Astrocyte (in vitro differentiated cells and primary cell): Measurements from ENCODE around the gene APP. TPM values are rescaled to one million over a fixed set of nuclear protein-coding genes. Genes with fewer than 3 reads are reported as not detected.
A peak's percentile ranks its signal among the peaks of the same experiment; 100 is the strongest.

Experiments used
- DNase-seq: peaks from one replicate; pipeline ENCODE4 v3.0.0-alpha.2; 2010; ENCODE audit warnings: low read depth
- FAIRE-seq: peaks from 2 replicates; lab custom pipeline; 2011; peaks lifted over from hg19 to GRCh38; lab: Jason Lieb, UNC
- H2AFZ ChIP-seq: 2 replicates; pipeline ENCODE4 v1.6.0; 2012; ENCODE audit warnings: low read depth, low read length, inconsistent platforms
- H3K27ac ChIP-seq: 2 replicates; pipeline ENCODE4 v1.5.1; 2011; ENCODE audit warnings: low read depth, low read length, inconsistent platforms
- H3K27me3 ChIP-seq: 2 replicates; pipeline ENCODE4 v1.6.0; 2011; ENCODE audit warnings: low read length, inconsistent platforms; ENCODE audit not compliant: insufficient read depth
- H3K36me3 ChIP-seq: 2 replicates; pipeline ENCODE4 v1.5.1; 2011; ENCODE audit warnings: low read length, inconsistent platforms; ENCODE audit not compliant: insufficient read depth
- H3K4me1 ChIP-seq: 2 replicates; pipeline ENCODE4 v1.5.1; 2011; ENCODE audit warnings: low read length, inconsistent platforms; ENCODE audit not compliant: insufficient read depth
- H3K4me2 ChIP-seq: 2 replicates; pipeline ENCODE4 v1.6.0; 2012; ENCODE audit warnings: low read length, inconsistent platforms
- H3K4me3 ChIP-seq: 2 replicates; pipeline ENCODE4 v1.5.1; 2011; ENCODE audit warnings: low read depth, mild to moderate bottlenecking, low read length, inconsistent platforms; ENCODE audit not compliant: insufficient read depth
- H3K79me2 ChIP-seq: 2 replicates; pipeline ENCODE4 v1.6.0; 2012; ENCODE audit warnings: mild to moderate bottlenecking, low read length, inconsistent platforms; ENCODE audit not compliant: insufficient read depth
- H3K9ac ChIP-seq: 2 replicates; pipeline ENCODE4 v1.6.0; 2012; ENCODE audit warnings: mild to moderate bottlenecking, low read length, inconsistent platforms
- H3K9me3 ChIP-seq: 2 replicates; pipeline ENCODE4 v1.5.1; 2012; ENCODE audit warnings: low read depth, mild to moderate bottlenecking, low read length, inconsistent platforms; ENCODE audit not compliant: insufficient read depth
- H4K20me1 ChIP-seq: 2 replicates; pipeline ENCODE4 v1.6.0; 2012; ENCODE audit warnings: low read length, inconsistent platforms; ENCODE audit not compliant: insufficient read depth
- H3K27ac Mint-ChIP-seq: one replicate; pipeline ENCODE4 v1.8.0; 2021; ENCODE audit warnings: mild to moderate bottlenecking, mixed read lengths; ENCODE audit not compliant: unreplicated experiment
- H3K27me3 Mint-ChIP-seq: one replicate; pipeline ENCODE4 v1.8.0; 2021; ENCODE audit warnings: low read depth, mixed read lengths; ENCODE audit not compliant: unreplicated experiment
- H3K36me3 Mint-ChIP-seq: one replicate; pipeline ENCODE4 v1.8.0; 2021; ENCODE audit warnings: low read depth, mixed read lengths; ENCODE audit not compliant: unreplicated experiment
- H3K4me1 Mint-ChIP-seq: one replicate; pipeline ENCODE4 v1.8.0; 2021; ENCODE audit warnings: low read depth, mixed read lengths; ENCODE audit not compliant: unreplicated experiment
- H3K4me3 Mint-ChIP-seq: one replicate; pipeline ENCODE4 v1.8.0; 2021; ENCODE audit warnings: mild to moderate bottlenecking, moderate library complexity, mixed read lengths; ENCODE audit not compliant: unreplicated experiment
- H3K9me3 Mint-ChIP-seq: one replicate; pipeline ENCODE4 v1.8.0; 2021; ENCODE audit warnings: mild to moderate bottlenecking, mixed read lengths; ENCODE audit not compliant: unreplicated experiment
- EZH2 ChIP-seq: IDR thresholded peaks from 2 replicates; pipeline ENCODE4 v1.6.1; 2012; ENCODE audit warnings: mild to moderate bottlenecking, low read length, inconsistent platforms; ENCODE audit not compliant: insufficient read depth
- total RNA-seq: library from RNA; stranded (reverse); gene quantifications from 2 replicates; pipeline ENCODE4 v1.2.1, GENCODE V29; 2021
- TF ChIP-seq, protein P1 (sequence below): IDR thresholded peaks from 2 replicates; pipeline ENCODE4 v1.5.1; 2011; ENCODE audit warnings: low read depth, mild to moderate bottlenecking, inconsistent platforms, low read length, moderate library complexity; ENCODE audit not compliant: insufficient read depth

APP gene
- total RNA-seq, 1 donor from 2014 or later = 823 TPM

DNA sequence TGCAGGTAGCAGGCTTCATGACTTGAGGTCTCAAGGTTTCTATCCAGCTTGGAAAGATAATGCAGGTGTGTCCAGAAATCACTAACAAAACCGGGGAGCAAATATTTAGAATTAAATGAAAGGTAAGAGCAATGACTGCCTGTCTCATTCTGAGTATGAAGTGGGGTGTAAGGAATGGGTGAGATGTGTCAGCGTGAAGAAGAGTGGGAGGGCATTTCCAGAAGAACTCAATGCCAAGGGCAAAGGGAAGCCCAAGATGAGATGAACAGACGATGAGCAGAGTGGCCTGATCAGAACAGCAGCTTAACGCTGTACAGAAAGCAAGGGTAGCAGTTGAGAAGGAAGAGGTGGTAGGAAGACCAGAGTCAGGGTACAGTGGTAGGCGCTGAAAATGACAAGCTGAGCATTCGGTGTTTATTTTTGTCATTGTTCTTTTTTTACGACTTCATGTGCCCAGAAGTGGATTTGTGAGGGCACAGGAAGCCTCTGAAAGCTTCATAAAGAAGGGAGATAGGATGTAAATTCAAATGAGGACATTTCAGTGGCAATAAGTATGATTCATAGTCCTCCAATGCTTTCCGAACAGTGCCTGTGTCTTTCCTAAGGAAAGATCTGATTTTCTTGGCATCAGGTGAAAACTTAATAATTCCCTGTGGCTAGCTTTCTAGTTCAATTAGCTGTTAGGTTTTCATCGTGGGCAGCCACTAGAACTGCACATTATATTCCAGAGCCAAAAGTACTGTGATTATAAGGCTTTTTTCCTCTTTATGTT is 190.5 kb downstream of the APP start:
- H3K27ac Mint-ChIP-seq = peak overlapping the region; percentile 67
- no peak overlapping the region for H3K4me3 ChIP-seq
- no peak overlapping the region for H3K27ac ChIP-seq
- H3K4me2 ChIP-seq = no peak overlapping the region
- FAIRE-seq = no peak
- H3K36me3 ChIP-seq = peaks cover 18% of the 10 kb centered on the region
- DNase-seq = no peak
- H3K4me1 Mint-ChIP-seq = peaks cover 8% of the 10 kb centered on the region
- no peaks in the 10 kb centered on the region for H3K9me3 Mint-ChIP-seq
- no peaks in the 10 kb centered on the region for H3K27me3 ChIP-seq
- H3K36me3 Mint-ChIP-seq = peaks cover 18% of the 10 kb centered on the region
- peaks cover 3% of the 10 kb centered on the region for H4K20me1 ChIP-seq
- H3K4me1 ChIP-seq = no peaks in the 10 kb centered on the region
- no peaks in the 10 kb centered on the region for H3K9me3 ChIP-seq
- TF ChIP-seq, protein P1, sequence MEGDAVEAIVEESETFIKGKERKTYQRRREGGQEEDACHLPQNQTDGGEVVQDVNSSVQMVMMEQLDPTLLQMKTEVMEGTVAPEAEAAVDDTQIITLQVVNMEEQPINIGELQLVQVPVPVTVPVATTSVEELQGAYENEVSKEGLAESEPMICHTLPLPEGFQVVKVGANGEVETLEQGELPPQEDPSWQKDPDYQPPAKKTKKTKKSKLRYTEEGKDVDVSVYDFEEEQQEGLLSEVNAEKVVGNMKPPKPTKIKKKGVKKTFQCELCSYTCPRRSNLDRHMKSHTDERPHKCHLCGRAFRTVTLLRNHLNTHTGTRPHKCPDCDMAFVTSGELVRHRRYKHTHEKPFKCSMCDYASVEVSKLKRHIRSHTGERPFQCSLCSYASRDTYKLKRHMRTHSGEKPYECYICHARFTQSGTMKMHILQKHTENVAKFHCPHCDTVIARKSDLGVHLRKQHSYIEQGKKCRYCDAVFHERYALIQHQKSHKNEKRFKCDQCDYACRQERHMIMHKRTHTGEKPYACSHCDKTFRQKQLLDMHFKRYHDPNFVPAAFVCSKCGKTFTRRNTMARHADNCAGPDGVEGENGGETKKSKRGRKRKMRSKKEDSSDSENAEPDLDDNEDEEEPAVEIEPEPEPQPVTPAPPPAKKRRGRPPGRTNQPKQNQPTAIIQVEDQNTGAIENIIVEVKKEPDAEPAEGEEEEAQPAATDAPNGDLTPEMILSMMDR = no peak
- no peak for TF ChIP-seq EZH2
- no peaks in the 10 kb centered on the region for H3K27me3 Mint-ChIP-seq
- H3K9ac ChIP-seq = no peak overlapping the region
- H3K4me3 Mint-ChIP-seq = no peak overlapping the region
- no peaks in the 10 kb centered on the region for H3K79me2 ChIP-seq
- no peak overlapping the region for H2AFZ ChIP-seq

DNA sequence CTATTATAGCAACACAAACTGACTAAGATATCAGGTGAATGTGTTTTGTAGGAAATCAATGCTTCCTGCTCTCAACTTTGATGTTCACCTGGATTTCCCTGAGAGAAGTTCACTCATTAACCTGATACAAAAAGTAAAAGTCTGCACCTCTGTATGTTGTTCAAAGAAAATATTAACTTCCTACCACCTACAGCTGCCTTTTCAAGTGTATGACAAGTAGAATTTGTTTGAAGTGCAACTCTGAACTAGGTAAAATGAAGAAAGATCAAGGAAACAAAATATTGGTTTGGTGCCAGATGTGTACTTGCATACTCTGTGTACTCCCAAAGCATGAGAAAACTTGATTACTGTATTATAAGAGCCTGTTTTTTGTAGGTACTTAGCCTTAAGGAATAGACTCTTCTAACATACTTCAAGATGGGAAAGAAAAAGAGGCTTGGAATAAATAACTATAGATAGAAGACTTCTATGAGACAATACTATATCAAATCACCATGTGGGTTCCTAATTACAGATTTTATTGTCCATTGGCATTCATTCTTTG is 193.4 kb downstream of the APP start:
- H2AFZ ChIP-seq = no peak overlapping the region
- Mint-ChIP-seq H3K27ac (no peak overlapping the region), H3K4me3 (no peak overlapping the region), H3K36me3 (peaks cover 36% of the 10 kb centered on the region), H3K27me3 (no peaks in the 10 kb centered on the region), H3K9me3 (no peaks in the 10 kb centered on the region), H3K4me1 (peaks cover 8% of the 10 kb centered on the region)
- H3K27me3 ChIP-seq = no peaks in the 10 kb centered on the region
- no peak overlapping the region for H3K27ac ChIP-seq
- H3K4me2 ChIP-seq = no peak overlapping the region
- H3K4me3 ChIP-seq = no peak overlapping the region
- H3K9ac ChIP-seq = no peak overlapping the region
- peaks cover 29% of the 10 kb centered on the region for H3K36me3 ChIP-seq
- H3K4me1 ChIP-seq = no peaks in the 10 kb centered on the region
- no peaks in the 10 kb centered on the region for H3K9me3 ChIP-seq
- no peak for DNase-seq
- no peak for TF ChIP-seq EZH2
- H4K20me1 ChIP-seq = peaks cover 3% of the 10 kb centered on the region
- no peaks in the 10 kb centered on the region for H3K79me2 ChIP-seq
- no peak for FAIRE-seq

DNA sequence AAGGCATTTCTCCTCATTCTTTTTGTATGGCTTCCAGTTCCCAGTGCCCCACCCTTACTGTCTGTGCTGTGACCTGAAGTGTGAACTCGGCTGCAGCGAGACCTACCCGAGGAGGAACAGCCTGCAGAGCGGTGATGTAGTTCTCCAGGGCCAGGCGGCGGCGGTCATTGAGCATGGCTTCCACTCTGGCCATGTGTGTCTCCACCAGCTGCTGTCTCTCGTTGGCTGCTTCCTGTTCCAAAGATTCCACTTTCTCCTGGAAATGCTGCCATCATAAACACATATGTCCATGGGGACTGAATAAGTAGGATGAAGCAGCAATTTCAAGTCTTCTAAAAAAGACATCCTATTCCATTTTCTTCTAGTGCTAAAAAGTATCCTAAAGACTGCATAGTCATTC is 195.6 kb downstream of the APP start:
- H3K79me2 ChIP-seq = no peaks in the 10 kb centered on the region
- no peak overlapping the region for H3K9ac ChIP-seq
- Mint-ChIP-seq H3K27me3 (no peaks in the 10 kb centered on the region), H3K4me3 (no peak overlapping the region), H3K27ac (no peak overlapping the region), H3K36me3 (peaks cover 41% of the 10 kb centered on the region), H3K9me3 (peaks cover 3% of the 10 kb centered on the region), H3K4me1 (peaks cover 8% of the 10 kb centered on the region)
- no peak for FAIRE-seq
- H4K20me1 ChIP-seq = no peaks in the 10 kb centered on the region
- H3K27ac ChIP-seq = no peak overlapping the region
- H2AFZ ChIP-seq = no peak overlapping the region
- no peaks in the 10 kb centered on the region for H3K4me1 ChIP-seq
- DNase-seq = no peak
- no peak overlapping the region for H3K4me3 ChIP-seq
- H3K4me2 ChIP-seq = no peak overlapping the region
- no peaks in the 10 kb centered on the region for H3K27me3 ChIP-seq
- TF ChIP-seq EZH2 = no peak
- TF ChIP-seq, protein P1 = no peak
- H3K36me3 ChIP-seq = peaks cover 34% of the 10 kb centered on the region
- H3K9me3 ChIP-seq = no peaks in the 10 kb centered on the region
